Testis (tissue), 5 donors: ENCODE measurements around the gene WDR11. TPM values are rescaled to one million over a fixed set of nuclear protein-coding genes. Genes with fewer than 3 reads are reported as not detected.

ENCODE experiments used
- DNase-seq: peaks from one replicate; pipeline ENCODE4 v3.0.0-alpha.2; 2019
- H3K27ac ChIP-seq, 2 donors: fragments of 200-600 bp; sonication (generic); one replicate each; pipeline ENCODE4 v1.5.1; 2019
- H3K27me3 ChIP-seq: fragments of 200-600 bp; sonication (generic); one replicate; pipeline ENCODE4 v1.5.1; 2019
- H3K36me3 ChIP-seq: fragments of 200-600 bp; sonication (generic); one replicate; pipeline ENCODE4 v1.5.1; 2017; ENCODE audit warnings: low read depth; ENCODE audit errors: missing control alignments
- H3K4me1 ChIP-seq: fragments of 200-600 bp; sonication (generic); one replicate; pipeline ENCODE4 v1.5.1; 2019
- H3K4me3 ChIP-seq, 2 donors: fragments of 200-600 bp; sonication (generic); one replicate each; pipeline ENCODE4 v1.5.1; 2017 to 2019
- H3K9me3 ChIP-seq: fragments of 200-600 bp; sonication (generic); one replicate; pipeline ENCODE4 v1.5.1; 2017
- CTCF ChIP-seq, 3 experiments: fragments of 450-650 bp in 2 of 3; fragments of 200-600 bp in 1 of 3; sonication (generic) in 1 of 3; IDR thresholded peaks; one replicate each; pipeline ENCODE4 v1.5.1; 2016 to 2019; ENCODE audit warnings: antibody characterized with exemption in 3 of 3, mild to moderate bottlenecking in 2 of 3, moderate library complexity in 1 of 3
- POLR2A ChIP-seq: fragments of 450-650 bp; IDR thresholded peaks from one replicate; pipeline ENCODE4 v1.6.1; 2017; ENCODE audit warnings: antibody characterized with exemption, mild to moderate bottlenecking, moderate library complexity
- WGBS, 2 donors: methylation state at CpG; one replicate each; pipeline ENCODE4 v1.1.5; 2018; 5-methylcytosine and 5-hydroxymethylcytosine counted together
- intact Hi-C: fragments of 100-400 bp; cut with DNase I; formaldehyde crosslinking; loops from one replicate; pipeline ENCODE4 v1.15.1; 2023; ENCODE audit warnings: low total_unique reads
- long read RNA-seq, 2 donors: transcript quantifications; one replicate each; lab custom pipeline, GENCODE V29; 2026
- polyA plus RNA-seq: library from polyadenylated mRNA; stranded (reverse); fragments of 350-450 nt; fragmentation: Illumina TruSeq; extraction: RNeasy Lipid Tissue Mini Kit (QIAGEN cat#74804); gene quantifications from one replicate; pipeline ENCODE4 v1.2.3, GENCODE V29; 2014; ENCODE audit warnings: low read depth, low replicate concordance; ENCODE audit not compliant: insufficient read depth
- total RNA-seq, 2 donors: library from RNA; depleted of rRNA; stranded (reverse); fragments of >200 nt; gene quantifications; one replicate each; pipeline ENCODE4 v1.2.3, GENCODE V29; 2016

WDR11 gene
- total RNA-seq, result 10 to 100 TPM; 58.7 to 60.2 TPM
- 36.5 TPM for polyA plus RNA-seq
- long read RNA-seq, donor 1, full-length matches to known transcripts, result 17 of 22 reads
- long read RNA-seq, donor 1, partial matches to known transcripts, result 5 of 22 reads
- long read RNA-seq, donor 1, other reads (novel, unspliced or antisense), result 0 of 22 reads
- long read RNA-seq, donor 2, full-length matches to known transcripts, result 9 of 9 reads
- long read RNA-seq, donor 2, partial matches to known transcripts, result 0 of 9 reads
- long read RNA-seq, donor 2, other reads (novel, unspliced or antisense), result 0 of 9 reads

GRCh38 chr10:120850911-120851865 lies at the start of gene WDR11:
Gene WDR11 (plus strand): TSS chr10:120851362. CDS start chr10:120851421, 59 bp downstream.
- H3K4me3 ChIP-seq, result peak within 1 kb of the TSS; percentile 62 to 77
- no peaks in the 10 kb centered on the region for H3K27me3 ChIP-seq
- DNase-seq, result peak; percentile 96
- intact Hi-C loops, result no loop called here
- TF ChIP-seq POLR2A (no peak), CTCF (IDR thresholded peaks at IDR 0.05) (peak in 1 of 3 experiments; percentile 11)
- H3K27ac ChIP-seq, result peak within 1 kb of the TSS; percentile 40 to 77
- 2 to 5% methylated on average over 22 to 45 of the region's 45 CpGs for WGBS, 2 donors
- H3K9me3 ChIP-seq, result no peaks in the 10 kb centered on the region
- peaks cover 4% of the 10 kb centered on the region for H3K4me1 ChIP-seq
- no peaks in the 10 kb centered on the region for H3K36me3 ChIP-seq

GRCh38 chr10:120802935-120803334 lies 48.2 kb upstream of the WDR11 start:
- Histone ChIP-seq H3K27me3 (no peaks in the 10 kb centered on the region), H3K9me3 (no peaks in the 10 kb centered on the region), H3K4me1 (no peaks in the 10 kb centered on the region), H3K36me3 (no peaks in the 10 kb centered on the region), H3K27ac (no peak overlapping the region), H3K4me3 (no peak overlapping the region)
- DNase-seq, result no peak
- 95 to 96% methylated on average over 3 of the region's 3 CpGs for WGBS, 2 donors
- intact Hi-C loops, result no loop called here
- TF ChIP-seq POLR2A (no peak), CTCF (IDR thresholded peaks at IDR 0.05) (no peak)

GRCh38 chr10:120803972-120804371 lies 47.2 kb upstream of the WDR11 start:
- no peaks in the 10 kb centered on the region for H3K36me3 ChIP-seq
- H3K27ac ChIP-seq, result no peak overlapping the region
- H3K4me1 ChIP-seq, result no peaks in the 10 kb centered on the region
- DNase-seq, result no peak
- H3K9me3 ChIP-seq, result no peaks in the 10 kb centered on the region
- H3K4me3 ChIP-seq, result no peak overlapping the region
- WGBS, 2 donors, result 74 to 79% methylated on average over 5 of the region's 5 CpGs
- intact Hi-C loops, result no loop called here
- H3K27me3 ChIP-seq, result no peaks in the 10 kb centered on the region
- no peak for TF ChIP-seq POLR2A
- no peak for TF ChIP-seq CTCF (IDR thresholded peaks at IDR 0.05)

GRCh38 chr10:120805014-120805812 lies 45.9 kb upstream of the WDR11 start:
- TF ChIP-seq CTCF (IDR thresholded peaks at IDR 0.05), result no peak
- no peak for TF ChIP-seq POLR2A
- Histone ChIP-seq H3K9me3 (no peaks in the 10 kb centered on the region), H3K27ac (no peak overlapping the region), H3K36me3 (no peaks in the 10 kb centered on the region), H3K27me3 (no peaks in the 10 kb centered on the region), H3K4me1 (no peaks in the 10 kb centered on the region), H3K4me3 (no peak overlapping the region)
- DNase-seq, result no peak
- intact Hi-C loops, result no loop called here
- WGBS, 2 donors, result 92 to 93% methylated on average over 7 of the region's 7 CpGs
